ENCODE data around the gene TOR4A.

TOR4A gene

GRCh38 chr9:137277329-137278041, at the start of gene TOR4A:
Gene TOR4A (plus strand): TSS chr9:137277726. CDS start chr9:137278690, 964 bp downstream.
- peak; percentile 84 for DNase-seq (ENCODE audit: low spot score)

GRCh38 chr9:137227853-137228505, 49.5 kb upstream of the TOR4A start:
- DNase-seq (ENCODE audit: low spot score) = no peak

DNA sequence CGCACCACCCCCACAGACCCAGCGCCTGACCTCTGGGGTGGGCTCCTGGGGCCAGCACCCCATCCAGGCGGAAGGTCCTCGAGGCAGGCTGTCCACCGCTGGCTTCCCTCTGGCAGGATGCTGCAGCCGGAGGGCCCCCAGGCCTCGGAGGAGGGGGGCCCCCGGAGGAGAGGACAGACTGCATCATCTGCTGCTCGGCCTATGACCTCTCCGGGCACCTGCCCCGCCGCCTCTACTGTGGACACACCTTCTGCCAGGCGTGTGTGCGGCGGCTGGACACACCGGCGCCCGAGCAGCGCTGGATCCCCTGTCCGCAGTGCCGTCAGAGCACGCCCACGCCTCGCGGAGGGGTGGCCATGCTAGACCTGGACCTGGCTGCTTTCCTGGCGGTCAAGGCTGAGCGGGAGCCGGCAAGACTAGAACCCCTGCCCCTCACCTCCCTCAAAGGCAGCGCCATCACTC, 49.0 kb upstream of the TOR4A start:
- no peak for DNase-seq (ENCODE audit: low spot score)

DNA sequence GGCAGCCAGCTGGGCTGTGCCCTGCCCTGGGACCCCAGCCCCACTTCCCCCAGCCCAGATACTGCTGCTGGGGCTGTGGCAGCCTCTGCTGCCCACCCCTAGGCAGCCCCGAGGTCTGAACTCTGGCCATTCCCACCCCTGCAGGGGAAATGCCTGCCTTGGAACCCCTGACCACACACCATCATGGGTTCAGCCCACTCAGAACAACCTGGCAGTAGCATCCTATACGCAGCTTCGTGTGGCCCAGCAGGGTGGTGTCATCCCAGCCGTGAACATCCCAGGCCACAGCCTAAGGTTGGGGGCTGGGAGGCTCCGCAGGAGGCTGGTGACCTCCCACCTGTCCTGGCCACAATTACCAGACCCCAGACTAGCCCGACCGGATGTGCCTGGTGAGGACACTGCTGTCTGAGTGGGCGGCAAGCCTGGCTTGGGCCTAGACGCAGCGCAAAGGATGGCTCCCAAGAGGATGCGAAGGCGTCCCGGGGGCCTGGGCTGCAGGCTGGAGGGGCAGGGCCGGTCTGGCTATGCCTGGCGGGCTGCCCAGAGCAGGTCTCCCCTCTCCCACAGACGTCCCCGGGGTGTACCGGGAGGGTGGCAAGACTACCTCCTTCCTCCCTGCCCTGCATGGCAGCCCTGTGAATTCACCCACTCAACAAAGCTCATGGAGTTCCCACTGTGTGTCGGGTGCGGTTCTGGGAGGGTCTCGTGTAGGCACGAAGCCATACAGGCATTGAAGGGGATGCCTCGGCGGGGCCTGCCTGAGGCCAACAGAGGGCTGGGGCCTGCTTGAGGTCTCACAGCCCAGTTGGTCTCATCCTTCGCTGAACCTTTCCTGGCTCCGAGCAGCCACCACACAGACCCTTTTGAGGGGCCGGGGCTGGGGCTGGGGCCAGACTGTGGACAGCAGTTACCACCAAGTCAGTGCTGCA, 48.3 kb upstream of the TOR4A start:
- no peak for DNase-seq (ENCODE audit: low spot score)

DNA sequence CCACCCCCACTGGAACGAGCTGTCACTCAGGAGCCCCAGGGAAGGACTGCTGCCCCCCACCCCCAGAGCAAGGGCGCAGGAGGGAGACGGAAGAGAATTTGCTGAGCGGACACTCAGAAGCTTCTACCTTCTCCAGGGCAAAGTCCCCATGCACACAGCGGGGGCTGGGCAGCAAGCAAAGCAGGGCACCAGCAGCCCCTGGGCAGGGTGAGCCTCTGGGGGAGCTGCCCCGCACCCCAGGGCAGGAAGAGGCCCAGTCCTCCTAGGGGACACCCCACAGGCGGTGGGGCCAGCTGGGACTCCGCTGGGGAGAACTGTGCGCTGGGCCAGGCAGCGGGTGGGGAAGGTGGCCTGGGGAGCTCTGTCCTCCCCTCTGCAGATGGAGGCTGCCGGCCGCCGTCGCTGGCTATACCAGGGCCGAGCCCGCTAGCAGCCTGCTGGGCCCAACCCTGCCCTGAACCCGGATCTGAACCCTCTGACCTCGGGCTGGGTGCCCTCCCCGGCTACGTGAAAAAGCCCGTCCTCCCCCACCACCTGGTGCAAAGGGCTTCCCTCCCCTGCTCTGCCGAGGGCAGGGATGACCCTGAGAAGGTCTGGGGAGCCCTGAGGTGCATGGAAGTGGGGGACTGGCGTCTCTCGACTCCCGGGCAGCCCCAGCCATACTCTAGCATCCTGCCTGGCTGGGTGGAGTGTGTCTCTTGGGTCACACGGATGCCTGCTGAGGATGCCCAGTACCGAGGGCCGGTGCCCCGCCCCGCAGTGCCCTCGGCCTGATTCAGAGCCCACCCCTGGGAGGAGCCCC, 47.4 kb upstream of the TOR4A start:
- DNase-seq (ENCODE audit: low spot score) = no peak

DNA sequence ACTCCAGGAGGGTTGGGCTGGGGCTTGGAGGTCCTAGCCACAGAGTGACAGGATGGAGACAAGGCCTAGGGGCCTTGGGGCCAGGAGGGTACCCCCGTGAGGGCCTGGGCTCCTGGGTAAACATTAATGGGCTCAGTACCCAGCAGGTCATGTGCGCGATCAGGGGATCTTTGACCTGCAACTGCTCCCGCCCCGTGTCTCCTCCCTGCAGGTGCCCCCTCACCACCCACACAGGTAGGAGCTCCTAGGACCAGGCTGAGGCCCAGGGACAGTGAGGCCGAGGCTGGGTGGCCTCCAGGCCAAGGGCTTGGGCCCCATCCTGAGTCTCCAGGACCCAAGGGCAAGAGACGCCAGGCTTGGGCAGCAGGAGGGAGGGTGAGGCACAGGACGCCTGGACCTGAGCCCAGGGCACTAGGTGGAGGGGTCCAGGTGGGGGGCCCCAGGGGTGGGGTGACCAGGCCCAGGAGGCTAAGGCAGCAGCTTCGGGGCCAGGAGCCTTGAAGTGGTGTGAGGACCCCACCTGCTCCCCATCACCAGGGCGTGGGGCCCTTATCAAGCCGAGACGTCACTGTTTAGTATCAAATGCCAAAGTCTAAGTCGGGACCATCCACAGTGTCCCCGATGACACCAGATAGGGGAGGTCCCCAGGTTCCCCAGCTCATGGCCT, 46.7 kb upstream of the TOR4A start, which contains the start of gene SLC34A3:
TSS of gene SLC34A3 (plus strand) at position 197 of the 667 bp plus-strand sequence. CDS start 802 bp downstream, outside the sequence.
- no peak for DNase-seq (ENCODE audit: low spot score)

DNA sequence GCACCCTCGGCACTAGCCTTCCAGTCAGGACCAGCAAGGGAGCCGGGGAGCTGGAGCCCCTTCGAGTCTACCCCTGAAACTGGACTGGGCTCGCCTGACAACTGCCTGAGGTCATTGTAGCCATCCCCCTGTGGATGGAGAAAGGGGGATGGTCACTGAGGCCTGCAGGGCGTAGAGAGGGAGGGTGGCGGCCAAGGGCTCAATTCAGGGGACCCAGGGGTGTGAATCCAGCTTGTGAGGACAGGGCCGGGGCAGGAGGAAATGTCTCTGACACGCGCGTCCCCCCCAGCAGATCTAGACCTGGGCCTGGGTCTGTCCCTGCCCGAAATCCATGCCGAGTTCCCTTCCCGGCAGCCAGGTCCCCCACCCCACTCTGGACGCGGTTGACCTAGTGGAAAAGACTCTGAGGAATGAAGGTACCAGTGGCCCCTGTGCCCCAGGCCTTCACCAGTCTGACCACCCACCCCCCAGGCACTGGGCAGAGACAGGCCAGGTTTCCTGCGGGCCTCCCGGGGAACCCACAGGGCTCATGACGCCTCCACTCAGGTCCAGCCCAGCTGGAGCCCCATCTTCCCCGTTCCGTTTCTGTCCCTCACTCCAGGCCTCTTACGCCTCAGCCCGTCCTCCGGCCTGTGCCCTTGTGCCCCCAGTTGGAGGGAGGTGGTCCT, 46.0 kb upstream of the TOR4A start:
- DNase-seq (ENCODE audit: low spot score) = no peak

DNA sequence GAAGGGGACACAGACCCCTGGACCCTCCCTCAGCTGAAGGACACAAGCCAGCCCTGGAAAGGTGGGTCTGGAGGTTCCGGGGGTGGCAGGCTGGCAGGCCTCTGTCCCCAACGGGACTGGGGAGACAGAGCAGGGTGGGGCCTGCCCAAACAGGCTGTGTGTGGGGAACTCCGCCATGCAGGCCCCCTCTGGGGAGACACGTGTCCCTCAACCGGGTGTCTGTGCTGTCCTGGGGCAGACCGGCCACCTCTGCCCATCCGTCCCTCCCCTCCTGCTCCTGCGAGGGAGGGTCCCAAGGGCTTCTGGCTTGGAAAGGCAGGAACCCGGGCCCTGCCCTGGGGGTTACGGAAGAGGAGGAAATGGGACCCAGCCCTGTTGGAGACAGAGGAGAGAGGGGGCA, 45.4 kb upstream of the TOR4A start:
- DNase-seq (ENCODE audit: low spot score) = no peak

GRCh38 chr9:137232510-137232909, 45.0 kb upstream of the TOR4A start:
- DNase-seq (ENCODE audit: low spot score) = no peak

DNA sequence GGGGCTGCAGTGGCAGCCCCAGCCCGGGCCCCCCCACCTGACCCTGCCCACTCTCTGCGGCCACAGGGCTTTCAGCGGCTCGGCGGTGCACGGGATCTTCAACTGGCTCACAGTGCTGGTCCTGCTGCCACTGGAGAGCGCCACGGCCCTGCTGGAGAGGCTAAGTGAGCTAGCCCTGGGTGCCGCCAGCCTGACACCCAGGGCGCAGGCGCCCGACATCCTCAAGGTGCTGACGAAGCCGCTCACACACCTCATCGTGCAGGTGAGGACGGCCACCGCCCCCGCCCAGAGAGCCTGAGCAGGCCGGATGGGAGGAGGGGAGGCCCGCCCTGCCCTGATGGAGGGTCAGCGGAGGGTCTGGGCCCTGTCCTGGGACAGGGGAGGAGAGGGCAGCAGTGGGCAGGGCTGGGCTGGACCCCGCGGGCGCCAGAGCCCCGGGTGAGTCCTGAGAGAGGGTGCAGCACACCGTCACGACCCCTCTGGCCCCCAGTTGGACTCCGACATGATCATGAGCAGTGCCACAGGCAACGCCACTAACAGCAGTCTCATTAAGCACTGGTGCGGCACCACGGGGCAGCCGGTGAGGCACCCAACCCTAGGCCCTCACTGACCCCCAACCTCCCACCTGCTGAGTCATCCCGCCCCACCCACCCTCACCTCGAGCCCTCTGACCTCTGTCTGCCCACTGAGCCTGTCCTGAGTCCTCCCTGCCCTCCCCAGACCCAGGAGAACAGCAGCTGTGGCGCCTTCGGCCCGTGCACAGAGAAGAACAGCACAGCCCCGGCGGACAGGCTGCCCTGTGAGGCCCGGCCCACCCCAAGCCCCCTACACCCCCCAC, 44.2 kb upstream of the TOR4A start:
- no peak for DNase-seq (ENCODE audit: low spot score)

DNA sequence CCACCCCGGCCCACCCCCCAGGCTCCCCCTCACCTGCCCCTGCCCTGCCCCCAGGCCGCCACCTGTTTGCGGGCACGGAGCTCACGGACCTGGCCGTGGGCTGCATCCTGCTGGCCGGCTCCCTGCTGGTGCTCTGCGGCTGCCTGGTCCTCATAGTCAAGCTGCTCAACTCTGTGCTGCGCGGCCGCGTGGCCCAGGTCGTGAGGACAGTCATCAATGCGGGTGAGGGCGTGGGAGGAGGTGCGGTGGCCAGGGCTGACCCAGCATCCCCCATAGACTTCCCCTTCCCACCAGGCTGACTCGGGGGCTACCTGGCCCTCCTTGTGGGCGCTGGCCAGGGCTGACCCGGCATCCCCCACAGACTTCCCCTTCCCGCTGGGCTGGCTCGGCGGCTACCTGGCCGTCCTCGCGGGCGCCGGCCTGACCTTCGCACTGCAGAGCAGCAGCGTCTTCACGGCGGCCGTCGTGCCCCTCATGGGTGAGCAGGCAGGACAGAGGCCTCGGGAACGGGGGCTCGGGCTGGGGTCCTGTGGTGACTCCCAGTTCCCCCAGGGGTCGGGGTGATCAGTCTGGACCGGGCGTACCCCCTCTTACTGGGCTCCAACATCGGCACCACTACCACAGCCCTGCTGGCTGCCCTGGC, 43.4 kb upstream of the TOR4A start:
- DNase-seq (ENCODE audit: low spot score) = no peak

DNA sequence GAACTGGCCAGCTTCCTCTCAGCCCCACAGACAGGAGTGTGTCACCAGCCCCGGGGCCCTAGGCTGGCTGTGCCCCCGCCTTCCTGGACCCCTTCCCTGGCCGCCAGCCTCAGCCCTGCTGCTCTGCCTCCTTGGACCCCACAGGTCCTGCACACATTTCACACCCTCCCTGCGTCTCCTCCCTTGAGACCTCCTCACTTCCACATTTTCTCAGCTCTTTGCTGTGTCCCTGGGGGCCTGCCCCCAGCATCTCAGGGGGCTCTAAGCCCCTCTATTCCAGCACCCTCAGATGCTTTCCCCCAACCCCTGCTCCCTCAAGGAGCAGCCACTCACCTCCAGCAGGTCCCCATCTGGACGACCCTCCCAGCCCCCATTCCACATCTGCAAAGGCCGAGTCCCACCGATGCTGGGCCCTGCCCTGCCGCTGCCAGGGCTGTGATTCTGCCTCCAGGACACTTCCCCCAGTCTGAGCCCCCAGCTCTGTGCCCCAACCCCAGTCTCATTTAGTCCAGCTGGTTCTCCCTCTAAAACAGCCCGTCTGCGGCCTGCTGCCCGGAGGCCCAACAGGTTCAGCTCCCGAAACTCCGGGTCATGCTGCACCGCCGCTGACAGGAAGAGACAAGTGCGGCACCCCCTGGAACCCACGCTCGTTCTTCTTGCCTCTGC, 42.6 kb upstream of the TOR4A start:
- no peak for DNase-seq (ENCODE audit: low spot score)

GRCh38 chr9:137235424-137236237, 41.9 kb upstream of the TOR4A start:
- no peak for DNase-seq (ENCODE audit: low spot score)

DNA sequence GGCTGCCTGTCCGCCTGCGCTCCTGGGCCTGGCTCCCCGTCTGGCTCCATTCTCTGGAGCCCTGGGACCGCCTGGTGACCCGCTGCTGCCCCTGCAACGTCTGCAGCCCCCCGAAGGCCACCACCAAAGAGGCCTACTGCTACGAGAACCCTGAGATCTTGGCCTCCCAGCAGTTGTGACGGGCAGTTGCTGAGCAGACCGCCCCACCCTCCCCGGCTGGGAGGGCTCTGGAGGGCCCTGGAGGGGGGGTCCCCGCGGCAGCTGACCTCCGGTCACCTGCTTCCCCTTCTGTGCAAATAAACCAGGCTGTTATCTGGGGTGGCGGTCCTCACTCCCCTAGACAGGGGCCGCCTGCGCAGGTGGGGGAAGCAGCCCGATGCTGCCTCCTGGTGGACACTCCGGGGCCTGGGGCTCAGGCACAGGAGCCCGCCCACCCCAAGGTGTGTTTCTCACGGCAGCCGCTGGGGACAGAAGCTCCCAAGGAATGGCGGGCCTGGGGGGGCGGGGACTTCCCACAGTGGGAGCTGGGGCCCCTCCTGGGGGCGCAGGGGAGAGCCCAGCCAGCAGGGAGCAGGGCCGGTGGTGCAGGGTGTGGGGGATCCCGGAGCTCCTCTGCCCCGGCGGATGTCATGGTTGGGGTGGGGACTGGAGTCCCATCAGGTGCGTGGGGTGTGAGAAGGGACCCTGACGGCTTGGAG, 41.1 kb upstream of the TOR4A start:
- peak; percentile 91 for DNase-seq (ENCODE audit: low spot score)

- no peak for DNase-seq (ENCODE audit: low spot score)
Measured at GRCh38 chr9:137236936-137237421, 40.5 kb upstream of the TOR4A start.
